Suprapubic skin (tissue), 3 donors: ENCODE data around the gene GPRIN1.

Source experiments
- CTCF ChIP-seq, 2 donors: fragments of 200-600 bp in 1 of 2; fragments of 450-650 bp in 1 of 2; sonication (generic) in 1 of 2; IDR thresholded peaks; one replicate each; pipeline ENCODE4 v1.5.1; 2016 to 2019; ENCODE audit warnings: antibody characterized with exemption in 2 of 2, mild to moderate bottlenecking in 1 of 2, moderate library complexity in 1 of 2
- EP300 ChIP-seq: sonication (generic); formaldehyde crosslinking; IDR thresholded peaks from one replicate; pipeline ENCODE4 v1.6.1; 2017; ENCODE audit warnings: antibody characterized with exemption

DNA sequence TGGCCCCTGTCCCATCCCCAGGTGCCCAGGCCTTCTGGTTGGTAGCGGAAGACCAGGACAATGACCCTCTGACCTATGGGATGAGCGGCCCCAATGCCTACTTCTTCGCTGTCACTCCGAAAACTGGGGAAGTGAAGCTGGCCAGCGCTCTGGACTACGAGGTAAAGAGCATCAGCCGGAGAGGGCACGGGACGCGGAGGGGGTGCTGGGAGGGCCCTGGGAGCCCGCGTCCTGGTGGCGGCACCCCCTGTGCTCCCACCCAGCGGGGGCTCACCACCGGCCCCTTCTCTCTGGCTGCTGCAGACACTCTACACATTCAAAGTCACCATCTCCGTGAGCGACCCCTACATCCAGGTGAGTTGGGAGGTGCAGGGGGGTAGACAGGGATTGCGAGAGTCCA is 41.3 kb downstream of the GPRIN1 start:
- no peak for TF ChIP-seq EP300
- TF ChIP-seq CTCF (IDR thresholded peaks at IDR 0.05): no peak
